C4-2B (cell line): ENCODE results near the gene PSMB4.
A peak's percentile ranks its signal among the peaks of the same experiment; 100 is the strongest.
"Not testable (repeated sequence)": the region's sequence is repeated elsewhere in the genome, so short reads cannot be mapped to it uniquely, and the experiment has no call there.

Experiments used
- H3K27ac ChIP-seq: fragments of 450-650 bp; 2 replicates; pipeline ENCODE4 v1.5.1; 2017
- CTCF ChIP-seq: fragments of 450-650 bp; conservative IDR thresholded peaks from 2 replicates; pipeline ENCODE4 v1.5.1; 2017; ENCODE audit warnings: mild to moderate bottlenecking
- ZFX ChIP-seq: fragments of 450-650 bp; IDR thresholded peaks from 2 replicates; pipeline ENCODE4 v1.6.1; 2017

Gene PSMB4

GRCh38 chr1:151372058-151372934, 27.1 kb upstream of the PSMB4 start, which contains the start of gene SELENBP1:
TSS of gene SELENBP1 (minus strand) at chr1:151372705. CDS start at chr1:151372641, 64 bp downstream.
- peak within 1 kb of the TSS; percentile 96 for H3K27ac ChIP-seq

GRCh38 chr1:151373196-151373595, 26.2 kb upstream of the PSMB4 start:
- peak overlapping the region; percentile 96 for H3K27ac ChIP-seq
- TF ChIP-seq CTCF: no peak
- TF ChIP-seq ZFX: no peak

More at GRCh38 chr1:151372058-151372934, 27.1 kb upstream of the PSMB4 start, which contains the start of gene SELENBP1:
- TF ChIP-seq ZFX (peak; percentile 46; the same call in 1 of the 2 replicates), CTCF (no peak)

- TF ChIP-seq CTCF: no peak
- TF ChIP-seq ZFX: no peak
- peak overlapping the region; percentile 17; the same call in 1 of the 2 replicates for H3K27ac ChIP-seq
Observed at GRCh38 chr1:151377150-151377884, 22.1 kb upstream of the PSMB4 start.

GRCh38 chr1:151384584-151384983, 14.8 kb upstream of the PSMB4 start:
- TF ChIP-seq ZFX (no peak), CTCF (no peak)

GRCh38 chr1:151386002-151386401, 13.4 kb upstream of the PSMB4 start:
- TF ChIP-seq CTCF: no peak
- no peak for TF ChIP-seq ZFX
- no peak overlapping the region for H3K27ac ChIP-seq

More at GRCh38 chr1:151384584-151384983, 14.8 kb upstream of the PSMB4 start:
- H3K27ac ChIP-seq: no peak overlapping the region

- not testable (repeated sequence) for H3K27ac ChIP-seq
Observed at GRCh38 chr1:151390221-151391078, 8.9 kb upstream of the PSMB4 start.

- no peak overlapping the region for H3K27ac ChIP-seq
- TF ChIP-seq ZFX: no peak
- TF ChIP-seq CTCF: no peak
Observed at GRCh38 chr1:151391079-151391563, 8.3 kb upstream of the PSMB4 start.
